Left lung (tissue), 10 donors: Measurements from ENCODE around the gene ZMYM4. TPM values are rescaled to one million over a fixed set of nuclear protein-coding genes. Genes with fewer than 3 reads are reported as not detected.

ENCODE experiments used
- ATAC-seq: fragments of 200-7000 bp; cut with Tn5 transposase; one replicate; pipeline ENCODE4 v1.9.1; 2020; ENCODE audit warnings: moderate library complexity
- DNase-seq, 4 donors: peaks; one replicate each; pipeline ENCODE4 v3.0.0-alpha.2; 2013 to 2020
- H3K27ac ChIP-seq, 2 donors: fragments of 200-600 bp; sonication (generic) in 1 of 2; one replicate each; pipeline versions ENCODE4 v1.5.0 to v1.8.0; 2020 to 2021
- H3K27me3 ChIP-seq, 2 donors: fragments of 200-600 bp; sonication (generic) in 1 of 2; one replicate each; pipeline versions ENCODE4 v1.5.0 to v1.8.0; 2020 to 2021
- H3K36me3 ChIP-seq, 2 donors: fragments of 200-600 bp; sonication (generic) in 1 of 2; one replicate each; pipeline versions ENCODE4 v1.5.0 to v1.8.0; 2020 to 2021
- H3K4me1 ChIP-seq, 2 donors: fragments of 200-600 bp; one replicate each; pipeline ENCODE4 v1.8.0; 2021
- H3K4me3 ChIP-seq, 2 donors: fragments of 200-600 bp; sonication (generic) in 1 of 2; one replicate each; pipeline versions ENCODE4 v1.5.0 to v1.8.0; 2020 to 2021; ENCODE audit warnings: mild to moderate bottlenecking in 1 of 2
- H3K9me3 ChIP-seq, 2 donors: fragments of 200-600 bp; sonication (generic) in 1 of 2; one replicate each; pipeline versions ENCODE4 v1.5.0 to v1.8.0; 2020 to 2021
- intact Hi-C, 2 donors: fragments of 100-400 bp; cut with DNase I; formaldehyde crosslinking; loops; one replicate each; pipeline versions ENCODE4 v1.11.2 to v1.14.2; 2022
- polyA plus RNA-seq, 6 donors: library from polyadenylated mRNA; unstranded; fragments of 120-200 nt; gene quantifications; one replicate each; pipeline ENCODE4 v1.2.1, GENCODE V29; 2013; ENCODE audit not compliant: insufficient read length in 6 of 6
- total RNA-seq, 2 donors: library from RNA; stranded (reverse); fragmentation: NEBNext Ultra II Directional; extraction: Animal tissue kit (Norgen Biotek cat#: 25700); gene quantifications; one replicate each; pipeline ENCODE4 v1.2.1, GENCODE V29; 2021
- TF ChIP-seq, protein P1 (sequence below), 2 donors: fragments of 200-600 bp; sonication (generic) in 1 of 2; IDR thresholded peaks; one replicate each; pipeline versions ENCODE4 v1.5.0 to v1.8.0; 2021; ENCODE audit warnings: antibody characterized with exemption in 2 of 2
- donor health status: DM: no; HTN: yes; CAD: no.
- donor health status: DM: no; HTN: no; CAD: no.

Gene ZMYM4
- total and polyA plus RNA-seq, 8 donors, result 47.7 to 75.4 (median 68.3) TPM

DNA sequence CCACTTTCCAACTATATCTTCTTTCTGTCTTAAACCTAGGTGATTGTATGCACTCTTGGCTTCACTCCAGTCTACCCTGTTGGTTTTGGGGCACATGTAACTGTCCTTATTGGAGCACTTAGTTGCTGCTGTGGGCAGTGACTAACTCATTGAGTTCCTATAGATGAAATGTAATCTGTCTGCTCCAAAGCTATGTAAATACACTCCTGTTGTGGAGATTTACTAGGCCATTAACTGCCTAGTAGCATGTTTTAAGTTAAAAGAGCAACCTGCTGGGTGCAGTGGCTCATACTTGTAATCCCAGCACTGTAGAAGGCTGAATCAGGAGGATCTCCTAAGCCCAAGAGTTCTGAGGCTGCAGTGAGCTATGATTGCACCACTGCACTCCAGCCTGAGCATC lies 137.6 kb downstream of the ZMYM4 start:
- no peak overlapping the region for H3K27ac ChIP-seq
- intact Hi-C loops, result no loop called here
- no peak for ATAC-seq
- no peak overlapping the region for H3K4me3 ChIP-seq
- peaks cover 0 to 79% of the 10 kb centered on the region in 2 donors for H3K36me3 ChIP-seq
- TF ChIP-seq, protein P1, sequence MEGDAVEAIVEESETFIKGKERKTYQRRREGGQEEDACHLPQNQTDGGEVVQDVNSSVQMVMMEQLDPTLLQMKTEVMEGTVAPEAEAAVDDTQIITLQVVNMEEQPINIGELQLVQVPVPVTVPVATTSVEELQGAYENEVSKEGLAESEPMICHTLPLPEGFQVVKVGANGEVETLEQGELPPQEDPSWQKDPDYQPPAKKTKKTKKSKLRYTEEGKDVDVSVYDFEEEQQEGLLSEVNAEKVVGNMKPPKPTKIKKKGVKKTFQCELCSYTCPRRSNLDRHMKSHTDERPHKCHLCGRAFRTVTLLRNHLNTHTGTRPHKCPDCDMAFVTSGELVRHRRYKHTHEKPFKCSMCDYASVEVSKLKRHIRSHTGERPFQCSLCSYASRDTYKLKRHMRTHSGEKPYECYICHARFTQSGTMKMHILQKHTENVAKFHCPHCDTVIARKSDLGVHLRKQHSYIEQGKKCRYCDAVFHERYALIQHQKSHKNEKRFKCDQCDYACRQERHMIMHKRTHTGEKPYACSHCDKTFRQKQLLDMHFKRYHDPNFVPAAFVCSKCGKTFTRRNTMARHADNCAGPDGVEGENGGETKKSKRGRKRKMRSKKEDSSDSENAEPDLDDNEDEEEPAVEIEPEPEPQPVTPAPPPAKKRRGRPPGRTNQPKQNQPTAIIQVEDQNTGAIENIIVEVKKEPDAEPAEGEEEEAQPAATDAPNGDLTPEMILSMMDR (IDR thresholded peaks at IDR 0.05), result no peak
- H3K4me1 ChIP-seq, result peaks cover 0 to 4% of the 10 kb centered on the region in 2 donors
- no peaks in the 10 kb centered on the region for H3K27me3 ChIP-seq
- no peaks in the 10 kb centered on the region for H3K9me3 ChIP-seq
- no peak for DNase-seq

DNA sequence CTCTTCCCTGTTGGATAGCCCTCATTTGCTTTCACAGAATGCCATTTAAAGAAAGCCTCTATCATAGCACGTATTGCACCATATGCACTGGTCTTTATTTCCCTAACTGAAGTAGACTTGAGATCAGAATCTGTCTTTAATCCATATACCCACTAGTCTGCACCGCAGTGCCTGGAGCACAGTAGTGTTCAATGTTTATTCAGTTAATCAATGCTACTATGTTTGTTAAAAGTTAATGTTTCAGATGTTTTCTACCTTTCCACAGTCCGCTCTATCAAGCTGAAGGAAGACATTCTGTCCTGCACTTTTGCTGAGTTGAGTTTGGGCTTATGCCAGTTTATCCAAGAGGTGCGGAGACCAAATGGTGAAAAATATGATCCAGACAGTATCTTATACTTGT lies 139.2 kb downstream of the ZMYM4 start:
- peaks cover 0 to 70% of the 10 kb centered on the region in 2 donors for H3K36me3 ChIP-seq
- TF ChIP-seq, protein P1 (IDR thresholded peaks at IDR 0.05), result no peak
- no peaks in the 10 kb centered on the region for H3K27me3 ChIP-seq
- no peak overlapping the region for H3K4me3 ChIP-seq
- no peaks in the 10 kb centered on the region for H3K9me3 ChIP-seq
- no peak for ATAC-seq
- intact Hi-C loops, result no loop called here
- no peak overlapping the region for H3K27ac ChIP-seq
- DNase-seq, result no peak
- peaks cover 0 to 6% of the 10 kb centered on the region in 2 donors for H3K4me1 ChIP-seq

DNA sequence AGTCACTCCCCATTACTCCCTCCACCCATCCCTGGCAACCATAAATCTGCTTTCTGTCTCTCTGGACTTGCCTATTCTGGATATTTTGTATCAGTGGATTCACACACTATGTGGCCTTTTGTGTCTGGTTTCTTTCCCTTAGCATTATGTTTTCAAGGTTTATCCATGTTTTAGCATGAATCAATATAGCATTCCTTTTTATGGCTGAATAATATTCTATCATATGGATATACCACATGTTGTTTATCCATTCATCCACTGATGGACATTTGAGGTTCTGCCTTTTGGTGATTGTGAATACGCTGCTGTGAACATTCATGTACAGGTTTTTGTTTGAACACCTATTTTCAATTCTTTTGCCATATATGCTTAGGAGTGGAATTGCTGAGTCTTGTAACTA lies 140.4 kb downstream of the ZMYM4 start:
- intact Hi-C loops, result no loop called here
- Histone ChIP-seq H3K27me3 (no peaks in the 10 kb centered on the region), H3K4me3 (no peak overlapping the region), H3K4me1 (peaks cover 0 to 6% of the 10 kb centered on the region in 2 donors), H3K9me3 (no peaks in the 10 kb centered on the region), H3K36me3 (peaks cover 0 to 62% of the 10 kb centered on the region in 2 donors), H3K27ac (no peak overlapping the region)
- TF ChIP-seq, protein P1 (IDR thresholded peaks at IDR 0.05), result no peak
- ATAC-seq, result no peak
- no peak for DNase-seq

DNA sequence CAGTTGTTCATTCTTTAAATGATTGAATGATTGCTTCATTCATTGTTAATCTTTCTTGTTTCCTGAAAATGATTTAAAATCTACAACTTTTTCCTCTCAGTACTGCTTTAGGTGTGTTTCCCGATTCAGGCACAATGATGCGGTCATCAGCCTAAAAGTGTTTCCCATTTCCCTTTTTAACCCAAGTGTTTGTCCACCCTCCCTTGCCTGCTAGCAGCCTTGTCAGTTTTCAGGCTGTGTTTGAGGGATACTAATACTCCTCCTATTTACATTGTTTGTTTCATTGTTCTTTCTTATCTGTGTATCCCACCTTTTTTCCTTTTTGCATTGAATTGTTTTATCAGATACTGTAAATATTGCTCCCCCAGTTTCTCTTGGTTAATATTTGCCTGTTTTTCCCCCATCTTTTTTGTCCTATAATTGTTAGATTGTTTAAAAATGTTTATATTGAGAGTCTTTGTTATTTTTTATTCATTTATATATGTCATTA lies 157.6 kb downstream of the ZMYM4 start:
- Histone ChIP-seq H3K9me3 (no peaks in the 10 kb centered on the region), H3K27ac (no peak overlapping the region), H3K4me3 (no peak overlapping the region), H3K27me3 (no peaks in the 10 kb centered on the region), H3K4me1 (no peaks in the 10 kb centered on the region), H3K36me3 (peaks cover 0 to 10% of the 10 kb centered on the region in 2 donors)
- TF ChIP-seq, protein P1 (IDR thresholded peaks at IDR 0.05), result no peak
- no peak for ATAC-seq
- intact Hi-C loops, result no loop called here
- no peak for DNase-seq

DNA sequence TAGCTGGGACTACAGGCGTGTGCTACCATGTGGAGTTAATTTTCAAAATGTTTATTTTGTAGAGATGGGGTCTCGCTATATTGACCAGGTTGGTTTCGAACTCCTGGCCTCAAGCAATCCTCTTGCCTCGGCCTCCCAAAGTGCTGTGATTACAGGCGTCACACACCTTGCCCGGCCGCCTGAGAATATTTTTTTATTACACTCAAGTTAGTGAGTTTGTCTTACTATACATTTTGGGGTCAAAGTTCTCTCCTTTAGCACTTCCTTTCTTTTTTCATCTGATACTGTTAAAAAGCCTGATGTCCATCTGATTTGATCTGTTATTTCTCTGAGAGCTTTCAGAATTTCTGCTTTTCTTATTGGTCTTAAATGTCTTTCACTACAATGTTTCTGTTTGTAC lies 159.9 kb downstream of the ZMYM4 start:
- TF ChIP-seq, protein P1 (IDR thresholded peaks at IDR 0.05), result no peak
- H3K4me1 ChIP-seq, result no peaks in the 10 kb centered on the region
- no peak overlapping the region for H3K4me3 ChIP-seq
- H3K9me3 ChIP-seq, result no peaks in the 10 kb centered on the region
- peaks cover 0 to 24% of the 10 kb centered on the region in 2 donors for H3K36me3 ChIP-seq
- H3K27me3 ChIP-seq, result no peaks in the 10 kb centered on the region
- DNase-seq (no peak), ATAC-seq (no peak)
- no peak overlapping the region for H3K27ac ChIP-seq
- intact Hi-C loops, result no loop called here
